G401.6 (cell line): Measurements from ENCODE around the gene SLFN11.
A peak's percentile ranks its signal among the peaks of the same experiment; 100 is the strongest.
"Not testable (repeated sequence)": the region's sequence is repeated elsewhere in the genome, so short reads cannot be mapped to it uniquely, and the experiment has no call there.

ENCODE experiments used
- FAIRE-seq: peaks from 2 replicates; lab custom pipeline; 2012; peaks lifted over from hg19 to GRCh38; lab: Jason Lieb, UNC

Gene SLFN11

DNA sequence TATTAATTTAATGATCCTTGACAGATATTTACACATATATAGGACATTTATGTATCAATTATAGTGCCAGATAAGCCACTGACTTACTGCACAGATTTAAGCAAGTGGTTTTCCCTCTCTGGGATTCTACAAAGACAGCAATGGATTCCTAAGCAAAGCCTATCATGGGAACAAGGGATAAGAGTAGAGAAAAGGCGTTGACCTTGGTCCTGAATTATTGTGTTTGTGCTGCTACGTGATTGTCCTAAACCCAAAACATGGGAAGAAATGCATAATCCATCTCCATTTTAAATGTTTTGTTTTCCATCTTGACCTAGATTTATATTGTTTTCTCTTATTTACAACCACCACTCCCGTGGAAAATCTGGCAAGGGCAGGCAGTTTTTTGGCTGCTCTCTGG is 14.0 kb downstream of the SLFN11 start:
- FAIRE-seq, result no peak

DNA sequence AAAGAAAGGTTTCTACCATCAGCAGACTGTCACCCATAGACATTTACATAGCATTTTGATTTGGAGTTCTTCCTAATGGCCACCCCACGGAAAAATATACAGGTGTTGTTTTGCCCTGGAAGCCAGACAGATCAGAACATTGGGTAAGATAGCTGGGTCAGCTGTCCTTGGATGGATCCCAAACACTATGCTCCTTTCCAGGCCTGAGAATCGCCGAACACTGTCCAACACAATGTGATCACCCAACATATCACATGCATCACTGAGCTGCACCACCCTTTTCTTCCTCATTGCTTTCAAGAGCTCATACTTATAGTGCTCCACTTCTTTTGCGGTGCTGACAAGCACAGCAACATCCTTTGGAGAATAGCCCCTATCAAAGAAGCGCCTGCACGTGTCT is 21.1 kb downstream of the SLFN11 start:
- FAIRE-seq, result no peak

GRCh38 chr17:35350493-35350892 is 22.9 kb downstream of the SLFN11 start:
- FAIRE-seq, result no peak

GRCh38 chr17:35345926-35346771 is 27.3 kb downstream of the SLFN11 start:
- no peak for FAIRE-seq

DNA sequence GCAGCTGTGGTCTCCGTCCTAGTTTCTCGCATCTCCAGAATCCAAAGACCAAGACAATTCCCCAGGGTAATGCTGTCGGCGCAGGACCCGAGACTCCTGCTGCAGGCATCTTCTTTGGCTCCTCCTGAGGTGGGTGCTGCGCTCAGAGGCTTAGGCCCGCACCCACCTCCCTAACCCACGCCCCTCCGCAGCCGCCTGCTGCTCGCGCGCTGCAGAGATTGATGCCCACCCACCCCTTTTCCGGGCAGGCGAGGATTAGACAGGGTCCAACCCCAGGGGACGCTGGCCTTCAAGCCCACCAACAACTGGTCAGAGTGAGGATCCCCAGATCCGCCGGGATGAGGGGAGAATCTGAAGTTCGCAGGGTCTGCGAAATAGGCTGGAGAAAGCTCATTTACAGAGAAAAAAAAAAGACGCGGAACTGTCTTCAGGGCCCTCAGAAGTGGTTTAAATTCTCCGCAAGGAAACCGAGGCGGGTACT is 27.9 kb downstream of the SLFN11 start:
- FAIRE-seq, result no peak

- no peak for FAIRE-seq
Measured at GRCh38 chr17:35344262-35344661, 29.2 kb downstream of the SLFN11 start.

GRCh38 chr17:35342276-35342675 is 31.1 kb downstream of the SLFN11 start:
- no peak for FAIRE-seq

GRCh38 chr17:35341411-35341992 is 31.9 kb downstream of the SLFN11 start:
- no peak for FAIRE-seq

DNA sequence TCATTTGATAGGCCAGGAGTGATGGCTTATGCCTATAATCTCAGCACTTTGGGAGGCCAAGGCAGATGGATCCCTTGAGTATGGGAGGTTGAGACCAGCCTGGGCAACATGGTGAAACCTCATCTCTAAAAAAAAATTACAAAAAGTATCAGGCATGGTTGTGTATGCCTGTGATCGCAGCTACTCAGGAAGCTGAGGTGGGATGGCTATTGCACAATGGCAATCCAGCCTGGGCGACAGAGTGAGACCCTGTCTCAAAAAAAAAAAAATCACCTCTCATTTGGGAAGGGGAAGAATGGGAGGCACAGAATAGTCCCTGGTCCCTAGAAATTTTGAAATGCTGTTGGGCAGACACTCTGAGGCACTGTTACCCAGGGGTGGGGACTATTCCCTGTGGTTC is 35.2 kb downstream of the SLFN11 start:
- FAIRE-seq, result no peak

GRCh38 chr17:35337364-35337763 is 36.1 kb downstream of the SLFN11 start:
- no peak for FAIRE-seq

DNA sequence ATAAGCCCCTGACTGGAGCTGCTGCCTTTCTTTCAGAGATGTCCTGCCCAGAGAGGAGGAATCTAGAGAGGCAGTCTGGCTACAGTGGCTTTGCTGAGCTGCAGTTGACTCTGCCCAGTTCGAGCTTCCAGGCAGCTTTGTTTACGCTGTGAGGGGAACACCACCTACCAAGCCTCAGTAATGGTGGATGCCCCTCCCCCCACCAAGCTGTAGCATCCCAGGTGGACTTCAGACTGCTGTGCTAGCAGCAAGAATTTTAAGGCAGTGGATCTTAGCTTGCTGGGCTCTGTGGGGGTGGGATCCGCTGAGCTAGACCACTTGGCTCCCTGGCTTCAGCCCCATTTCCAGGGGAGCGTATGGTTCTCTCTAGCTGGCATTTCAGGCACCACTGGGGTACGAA is 39.8 kb downstream of the SLFN11 start:
- not testable (repeated sequence) for FAIRE-seq

DNA sequence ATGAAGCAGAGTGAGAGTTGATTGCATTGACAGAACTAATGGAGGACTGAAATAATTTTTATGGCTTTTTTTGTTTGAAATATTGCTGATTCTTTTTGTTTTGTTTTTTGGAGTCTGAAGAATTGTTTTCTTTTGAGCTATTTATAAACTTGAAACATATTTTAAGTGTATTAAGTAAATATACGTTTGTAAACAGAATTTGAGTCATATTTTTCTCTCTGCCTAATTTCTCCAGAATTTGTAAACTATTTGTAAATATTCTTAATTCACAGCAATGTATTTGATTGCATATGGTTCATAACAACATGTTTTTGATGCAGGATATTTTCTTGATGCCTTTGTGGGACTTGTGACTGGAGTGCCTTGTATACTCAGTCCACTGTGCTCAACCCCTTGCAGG is 50.7 kb downstream of the SLFN11 start:
- FAIRE-seq, result no peak

DNA sequence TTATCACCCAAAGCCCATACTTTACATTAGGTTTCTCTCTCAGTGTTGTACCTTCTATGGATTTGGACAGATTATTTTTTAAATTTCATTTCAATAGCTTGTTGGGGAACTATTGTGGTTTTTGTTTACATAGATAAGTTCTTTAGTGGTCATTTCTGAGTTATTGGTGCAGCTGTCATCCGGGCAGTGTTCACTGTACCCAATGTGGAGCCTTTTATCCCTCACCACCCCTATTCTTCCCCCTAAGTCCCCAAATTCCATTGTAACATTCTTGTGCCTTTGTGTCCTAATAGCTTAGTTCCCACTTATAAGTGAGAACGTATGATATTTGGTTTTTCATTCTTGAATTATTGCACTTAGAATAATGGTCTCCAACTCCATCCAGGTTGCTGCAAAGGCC is 57.5 kb downstream of the SLFN11 start:
- FAIRE-seq, result no peak

DNA sequence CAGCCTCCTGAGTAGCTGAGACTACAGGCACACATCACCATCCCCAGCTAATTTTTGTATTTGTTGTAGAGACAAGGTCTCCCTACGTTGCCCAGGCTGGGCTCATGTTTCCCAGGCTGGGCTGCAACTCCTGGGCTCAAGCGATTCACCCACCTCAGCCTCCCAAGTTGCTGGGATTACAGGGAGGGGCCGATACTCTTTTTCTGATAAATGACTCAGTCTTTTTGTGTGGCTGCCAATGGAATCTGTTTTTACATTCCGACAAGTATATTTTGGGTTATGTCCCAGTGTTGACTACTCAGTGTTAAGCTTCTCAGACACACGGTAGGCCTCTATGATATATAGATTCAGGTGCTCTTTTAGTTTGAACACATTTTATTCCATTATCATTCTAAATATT is 58.1 kb downstream of the SLFN11 start:
- FAIRE-seq, result no peak

DNA sequence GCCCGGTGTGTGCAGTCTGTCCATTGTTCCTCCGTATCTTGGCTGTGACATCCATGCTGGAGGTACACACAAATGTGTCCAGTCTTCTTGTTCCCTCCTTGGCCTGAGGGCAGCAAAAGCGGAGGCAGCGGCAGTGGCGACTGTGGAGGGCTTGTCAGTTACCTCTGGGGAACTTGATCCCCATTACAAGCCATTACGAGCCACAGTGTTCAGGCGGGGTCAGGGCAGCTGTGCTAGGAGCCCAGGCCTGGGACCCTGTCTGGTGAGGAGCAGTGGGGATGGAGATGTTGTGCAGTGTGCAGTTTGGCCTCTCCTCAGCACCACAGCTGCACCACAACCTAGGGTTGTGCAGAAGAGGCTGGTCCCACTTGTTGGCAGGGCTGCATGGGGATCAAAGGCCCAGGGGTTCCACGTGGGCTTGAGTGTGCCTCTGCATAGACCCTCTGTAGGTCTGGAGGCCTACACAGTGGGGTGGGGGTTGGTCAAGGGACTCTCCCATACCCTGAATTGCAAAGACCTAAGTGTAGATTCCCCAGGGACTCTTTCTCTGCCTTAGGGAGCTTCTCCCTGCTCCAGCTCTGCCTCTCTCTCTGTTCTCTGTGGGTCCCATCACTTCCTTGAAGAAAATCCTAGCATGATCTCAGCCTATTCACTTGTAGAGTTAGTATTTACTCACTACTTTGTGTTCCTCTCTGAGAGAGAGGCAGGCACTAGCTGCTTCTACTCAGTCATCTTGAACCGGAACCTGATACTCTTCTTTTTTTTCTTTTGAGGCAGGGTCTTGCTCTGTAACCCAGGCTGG is 58.8 kb downstream of the SLFN11 start:
- FAIRE-seq, result no peak

- no peak for FAIRE-seq
Measured at GRCh38 chr17:35313875-35314409, 59.5 kb downstream of the SLFN11 start.

- FAIRE-seq, result peak; percentile 34
Measured at GRCh38 chr17:35312790-35313711, 60.4 kb downstream of the SLFN11 start.

DNA sequence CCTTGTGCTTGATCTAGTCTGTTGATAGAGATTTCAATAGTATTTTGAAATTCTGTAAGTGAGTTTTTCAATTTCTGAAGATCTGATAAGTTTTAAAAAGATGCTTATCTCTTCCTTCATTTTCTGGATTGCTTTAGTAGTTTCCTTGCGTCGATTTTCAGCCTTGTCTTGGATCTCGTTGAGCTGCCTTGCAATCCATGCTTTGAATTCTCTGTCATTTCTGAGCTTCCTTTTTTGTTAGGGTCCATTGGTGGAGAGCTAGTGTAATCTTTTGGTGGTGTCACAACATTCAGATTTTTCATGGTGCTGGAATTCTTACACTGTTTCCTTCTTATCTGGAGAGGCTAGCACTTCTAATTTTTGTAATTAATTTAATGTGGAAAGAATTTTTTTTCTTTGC is 61.1 kb downstream of the SLFN11 start:
- FAIRE-seq, result no peak

DNA sequence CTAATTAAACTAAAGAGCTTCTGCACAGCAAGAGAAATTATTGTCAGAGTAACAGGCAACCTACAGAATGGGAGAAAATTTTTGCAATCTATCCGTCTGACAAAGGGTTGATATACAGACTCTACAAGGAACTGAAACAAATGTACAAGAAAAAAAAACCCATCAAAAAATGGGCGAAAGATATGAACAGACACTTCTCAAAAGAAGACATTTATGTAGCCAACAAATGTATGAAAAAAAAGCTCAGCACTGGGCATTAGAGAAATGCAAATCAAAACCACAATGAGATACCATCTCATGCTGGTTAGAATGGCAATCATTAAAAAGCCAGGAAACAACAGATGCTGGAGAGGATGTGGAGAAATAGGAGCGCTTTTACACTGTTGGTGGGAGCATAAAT is 64.1 kb downstream of the SLFN11 start:
- not testable (repeated sequence) for FAIRE-seq
